Type B pancreatic cell (in vitro differentiated cells): Measurements from ENCODE around the gene BBLN. TPM values are rescaled to one million over a fixed set of nuclear protein-coding genes. Genes with fewer than 3 reads are reported as not detected.
A peak's percentile ranks its signal among the peaks of the same experiment; 100 is the strongest.

ENCODE experiments used
- DNase-seq: peaks from one replicate; pipeline ENCODE4 v3.0.0; 2021; ENCODE audit warnings: mixed read lengths; ENCODE audit not compliant: unreplicated experiment; ENCODE audit errors: extremely low spot score
- H3K27ac Mint-ChIP-seq: 2 replicates; pipeline ENCODE4 v1.8.0; 2021; ENCODE audit warnings: mild to moderate bottlenecking, mixed read lengths
- H3K27me3 Mint-ChIP-seq: 2 replicates; pipeline ENCODE4 v1.8.0; 2021; ENCODE audit warnings: mixed read lengths
- H3K36me3 Mint-ChIP-seq: 2 replicates; pipeline ENCODE4 v1.8.0; 2021; ENCODE audit warnings: mixed read lengths
- H3K4me1 Mint-ChIP-seq: one replicate; pipeline ENCODE4 v1.8.0; 2021; ENCODE audit warnings: mixed read lengths; ENCODE audit not compliant: unreplicated experiment
- H3K4me3 Mint-ChIP-seq: 2 replicates; pipeline ENCODE4 v1.8.0; 2021; ENCODE audit warnings: mild to moderate bottlenecking, mixed read lengths
- H3K9me3 Mint-ChIP-seq: 2 replicates; pipeline ENCODE4 v1.8.0; 2021; ENCODE audit warnings: mixed read lengths
- CTCF ChIP-seq: fragments of 200-600 bp; sonication (generic); conservative IDR thresholded peaks from 2 replicates; pipeline ENCODE4 v1.5.0; 2021; ENCODE audit warnings: antibody characterized with exemption, mild to moderate bottlenecking
- total RNA-seq: library from RNA; stranded (reverse); gene quantifications from 2 replicates; pipeline ENCODE4 v1.2.1, GENCODE V29; 2021; ENCODE audit warnings: low replicate concordance

Gene BBLN
- total RNA-seq, 1 donor from 2014 or later = 108 TPM

- H3K4me3 Mint-ChIP-seq = no peak overlapping the region
- TF ChIP-seq CTCF = no peak
- DNase-seq = no peak
- H3K4me1 Mint-ChIP-seq = peaks cover 6% of the 10 kb centered on the region
- H3K9me3 Mint-ChIP-seq = no peaks in the 10 kb centered on the region
- H3K27ac Mint-ChIP-seq = no peak overlapping the region
- no peaks in the 10 kb centered on the region for H3K27me3 Mint-ChIP-seq
- peaks cover 8% of the 10 kb centered on the region for H3K36me3 Mint-ChIP-seq
Measured at GRCh38 chr9:128116104-128117083, 43.7 kb upstream of the BBLN start.

GRCh38 chr9:128117613-128118471, 42.2 kb upstream of the BBLN start:
- H3K27me3 Mint-ChIP-seq = no peaks in the 10 kb centered on the region
- no peaks in the 10 kb centered on the region for H3K9me3 Mint-ChIP-seq
- H3K27ac Mint-ChIP-seq = peak overlapping the region; percentile 44
- TF ChIP-seq CTCF = peak; percentile 100
- DNase-seq = peak; percentile 97
- H3K4me1 Mint-ChIP-seq = peaks cover 6% of the 10 kb centered on the region
- peak overlapping the region; percentile 77 for H3K4me3 Mint-ChIP-seq
- H3K36me3 Mint-ChIP-seq = peaks cover 8% of the 10 kb centered on the region

- Mint-ChIP-seq H3K27ac (no peak overlapping the region), H3K27me3 (no peaks in the 10 kb centered on the region), H3K36me3 (peaks cover 6% of the 10 kb centered on the region), H3K4me3 (no peak overlapping the region), H3K4me1 (peaks cover 6% of the 10 kb centered on the region), H3K9me3 (no peaks in the 10 kb centered on the region)
- TF ChIP-seq CTCF = no peak
- no peak for DNase-seq
Measured at GRCh38 chr9:128118472-128118857, 41.6 kb upstream of the BBLN start.

- DNase-seq = no peak
Measured at GRCh38 chr9:128118971-128119665, 40.9 kb upstream of the BBLN start.

More at GRCh38 chr9:128118971-128119665, 40.9 kb upstream of the BBLN start:
- H3K4me3 Mint-ChIP-seq = no peak overlapping the region
- peaks cover 6% of the 10 kb centered on the region for H3K4me1 Mint-ChIP-seq
- H3K27ac Mint-ChIP-seq = no peak overlapping the region
- H3K36me3 Mint-ChIP-seq = peaks cover 3% of the 10 kb centered on the region
- H3K9me3 Mint-ChIP-seq = no peaks in the 10 kb centered on the region
- H3K27me3 Mint-ChIP-seq = no peaks in the 10 kb centered on the region
- no peak for TF ChIP-seq CTCF
